Endothelial cell of umbilical vein (primary cell): Measurements from ENCODE around the gene CC2D1A. TPM values are rescaled to one million over a fixed set of nuclear protein-coding genes. Genes with fewer than 3 reads are reported as not detected.

Source experiments
- BruUV-seq: library from RNA; stranded (reverse); fragments of 400-500 nt; replicated peaks from 2 replicates; lab custom pipeline; 2021; lab: Mats Ljungman, UMichigan
- CTCF ChIA-PET: fragments of 300-600, 350-600 bp; sonication (Branson Sonifier 250); formaldehyde crosslinking; loops from one replicate; lab custom pipeline; 2021; ENCODE audit warnings: antibody characterized with exemption, inconsistent platforms; lab: Charles Lee
- POLR2A ChIA-PET: fragments of 300-600, 350-600 bp; sonication (Branson Sonifier 250); formaldehyde crosslinking; loops from one replicate; lab custom pipeline; 2021; ENCODE audit warnings: antibody characterized with exemption, inconsistent platforms; lab: Charles Lee
- DNase-seq: peaks from one replicate; pipeline ENCODE4 v3.0.0-alpha.2; 2011; ENCODE audit warnings: low read depth, low spot score
- FAIRE-seq: peaks from 2 replicates; lab custom pipeline; 2011; peaks lifted over from hg19 to GRCh38; lab: Jason Lieb, UNC
- H2AFZ ChIP-seq: 2 replicates; pipeline ENCODE4 v1.6.0; 2012; ENCODE audit warnings: low read depth, low read length, control low read depth, inconsistent platforms
- H3K27ac ChIP-seq: 2 replicates; pipeline ENCODE4 v1.5.1; 2011; ENCODE audit warnings: low read depth, mild to moderate bottlenecking, control low read depth, low read length, moderate library complexity; ENCODE audit not compliant: insufficient read depth
- H3K27me3 ChIP-seq, 2 experiments: 2 replicates each; pipeline versions ENCODE4 v1.6.0 to v1.6.1; 2011; ENCODE audit warnings: low read length in 2 of 2, mixed read lengths in 1 of 2; ENCODE audit not compliant: control insufficient read depth in 2 of 2, insufficient read depth in 2 of 2
- H3K36me3 ChIP-seq, 2 experiments: 2 replicates in 1 of 2; 3 replicates in 1 of 2; pipeline ENCODE4 v1.5.1; 2011; ENCODE audit warnings: low read length in 2 of 2, mild to moderate bottlenecking in 1 of 2, moderate library complexity in 1 of 2; ENCODE audit not compliant: control insufficient read depth in 2 of 2, insufficient read depth in 2 of 2; ENCODE audit errors: extremely low read depth in 1 of 2
- H3K4me1 ChIP-seq: 3 replicates; pipeline ENCODE4 v1.5.1; 2011; ENCODE audit warnings: mild to moderate bottlenecking, low read length; ENCODE audit not compliant: control insufficient read depth, insufficient read depth; ENCODE audit errors: extremely low read depth
- H3K4me2 ChIP-seq: 2 replicates; pipeline ENCODE4 v1.6.1; 2011; ENCODE audit warnings: low read length, control low read depth, mixed read lengths; ENCODE audit not compliant: insufficient read depth
- H3K4me3 ChIP-seq, 3 experiments: fragments of 200-600 bp in 1 of 3; sonication (generic), shearing (Covaris generic) in 1 of 3; replicated peaks in 1 of 3; 2 replicates each; pipeline ENCODE4 v1.5.1; 2011 to 2016; ENCODE audit warnings: control low read depth in 3 of 3, low read length in 3 of 3, mild to moderate bottlenecking in 2 of 3, inconsistent platforms in 1 of 3, low read depth in 1 of 3, moderate library complexity in 1 of 3; ENCODE audit not compliant: insufficient read depth in 1 of 3
- H3K79me2 ChIP-seq: 2 replicates; pipeline ENCODE4 v1.6.0; 2012; ENCODE audit warnings: low read length, inconsistent platforms; ENCODE audit not compliant: control insufficient read depth, insufficient read depth
- H3K9ac ChIP-seq: replicated peaks from 2 replicates; pipeline ENCODE3; 2011; ENCODE audit warnings: low read length, control low read depth; ENCODE audit not compliant: insufficient read depth; ENCODE audit errors: extremely low read depth
- H3K9me1 ChIP-seq: replicated peaks from 3 replicates; pipeline ENCODE4 v1.6.0; 2011; ENCODE audit warnings: mild to moderate bottlenecking, low read length; ENCODE audit not compliant: control insufficient read depth, insufficient read depth; ENCODE audit errors: extremely low read depth
- H3K9me3 ChIP-seq: replicated peaks from 2 replicates; pipeline ENCODE4 v1.5.1; 2012; ENCODE audit warnings: low read length, inconsistent platforms; ENCODE audit not compliant: control insufficient read depth, insufficient read depth
- H4K20me1 ChIP-seq: replicated peaks from 2 replicates; pipeline ENCODE3; 2011; ENCODE audit warnings: mild to moderate bottlenecking, low read length; ENCODE audit not compliant: control insufficient read depth, insufficient read depth; ENCODE audit errors: extremely low read depth
- CTCF ChIP-seq, 2 donors: IDR thresholded peaks; 1 replicate in 1 of 2; 2 replicates in 1 of 2; pipeline ENCODE4 v1.5.1; 2011; ENCODE audit warnings: low read length in 2 of 2, mild to moderate bottlenecking in 2 of 2, moderate library complexity in 2 of 2, control low read depth in 1 of 2, inconsistent platforms in 1 of 2, low read depth in 1 of 2; ENCODE audit not compliant: insufficient read depth in 1 of 2; ENCODE audit errors: extremely low read depth in 1 of 2
- EZH2 ChIP-seq: IDR thresholded peaks from 2 replicates; pipeline ENCODE4 v1.6.1; 2012; ENCODE audit warnings: borderline replicate concordance, low read depth, mild to moderate bottlenecking, moderate library complexity, low read length, inconsistent platforms; ENCODE audit not compliant: severe bottlenecking
- FOS ChIP-seq: IDR thresholded peaks from 2 replicates; pipeline ENCODE4 v1.6.1; 2011; ENCODE audit warnings: mild to moderate bottlenecking, low read length, moderate library complexity, borderline replicate concordance; ENCODE audit not compliant: insufficient read depth
- GATA2 ChIP-seq: IDR thresholded peaks from 2 replicates; pipeline ENCODE4 v1.7.0; 2011; ENCODE audit warnings: low read depth, mild to moderate bottlenecking, moderate library complexity, mixed read lengths, low read length; ENCODE audit not compliant: insufficient read length, insufficient read depth
- JUN ChIP-seq: IDR thresholded peaks from 2 replicates; pipeline ENCODE4 v1.6.1; 2011; ENCODE audit warnings: borderline replicate concordance, low read depth; ENCODE audit not compliant: insufficient read length, insufficient read depth
- MAX ChIP-seq: IDR thresholded peaks from 2 replicates; pipeline ENCODE4 v1.6.1; 2011; ENCODE audit not compliant: insufficient read depth, insufficient read length
- MYC ChIP-seq: IDR thresholded peaks from one replicate; pipeline ENCODE4 v1.6.1; 2011; ENCODE audit warnings: mild to moderate bottlenecking, low read depth, low read length
- POLR2A ChIP-seq: IDR thresholded peaks from 2 replicates; pipeline ENCODE4 v1.6.1; 2012; ENCODE audit warnings: low read depth, mild to moderate bottlenecking, control low read depth, low read length
- POLR2AphosphoS5 ChIP-seq: IDR thresholded peaks from 2 replicates; pipeline ENCODE4 v1.6.1; 2012; ENCODE audit warnings: low read depth, mild to moderate bottlenecking, control low read depth, low read length, moderate library complexity; ENCODE audit not compliant: insufficient read depth
- dilution Hi-C: fragments of 300-500 bp; cut with MboI; formaldehyde crosslinking; loops from one replicate; pipeline ENCODE4 v1.15.0; 2019; ENCODE audit warnings: low sequenced_read_pairs; ENCODE audit not compliant: extremely low pct_ligation_motif_present
- intact Hi-C: fragments of 100-400 bp; cut with micrococcal nuclease; formaldehyde crosslinking; loops from one replicate; pipeline ENCODE4 v1.10.0; 2022
- polyA plus RNA-seq, 4 experiments: library from polyadenylated mRNA; depleted of rRNA in 3 of 4; stranded (reverse) in 3 of 4; unstranded in 1 of 4; fragments of >200 nt; gene quantifications; 2 replicates each; pipeline versions ENCODE4 v1.2.1 to v1.2.3, GENCODE V29; 2011 to 2012; ENCODE audit warnings: missing spikeins in 1 of 4
- total RNA-seq: library from RNA; stranded (reverse); gene quantifications from 2 replicates; pipeline ENCODE4 v1.2.3, GENCODE V29; 2021

The CC2D1A gene
- total and polyA plus RNA-seq, 2 donors (not counting 3 experiments of a cell fraction or from before 2014, with no cell fraction given) = 13.6 to 33.7 TPM

GRCh38 chr19:13881692-13882418 lies 24.1 kb upstream of the CC2D1A start:
- TF ChIP-seq EZH2 = no peak
- no peak for TF ChIP-seq GATA2
- no peak for TF ChIP-seq MAX
- no peak for TF ChIP-seq POLR2AphosphoS5
- no peak for TF ChIP-seq JUN
- TF ChIP-seq POLR2A = no peak
- TF ChIP-seq FOS = no peak
- no peak for TF ChIP-seq MYC
- no peak for TF ChIP-seq CTCF (IDR thresholded peaks at IDR 0.05; ENCODE audit: extremely low read depth in 1 of 2, insufficient read depth in 1 of 2, low read depth in 1 of 2, low read length in 2 of 2)
- no peak overlapping the region for H3K4me2 ChIP-seq
- no peak overlapping the region for H3K9ac ChIP-seq
- intact Hi-C loops (loop anchor here (5.0 kb wide), 2 partner anchors 175 to 465 kb away; no protein-coding TSS in a partner anchor), dilution Hi-C loops (no loop called here)
- H3K4me1 ChIP-seq = peaks cover 5% of the 10 kb centered on the region
- ChIA-PET POLR2A (no interaction called here), CTCF (interaction anchor here (1.5 to 8.1 kb wide), 6 partner anchors 71 to 467 kb away, joined by 3 to 74 read pairs (median 7); partner anchors contain the start of genes DCAF15 and MISP3)
- BruUV-seq = no TSS peak
- H3K9me3 ChIP-seq = no peaks in the 10 kb centered on the region
- DNase-seq = no peak
- no peak for FAIRE-seq
- H3K27ac ChIP-seq = no peak overlapping the region
- H3K36me3 ChIP-seq = no peaks in the 10 kb centered on the region
- no peak overlapping the region for H3K4me3 ChIP-seq
- H3K79me2 ChIP-seq = no peaks in the 10 kb centered on the region
- H2AFZ ChIP-seq = peak overlapping the region; percentile 8
- no peaks in the 10 kb centered on the region for H4K20me1 ChIP-seq
- H3K27me3 ChIP-seq = no peaks in the 10 kb centered on the region
- H3K9me1 ChIP-seq = no peaks in the 10 kb centered on the region
